GM12878 (cell line): ENCODE results near the gene IFNLR1. TPM values are rescaled to one million over a fixed set of nuclear protein-coding genes. Genes with fewer than 3 reads are reported as not detected.

Experiments used
- ATF7 ChIP-seq: fragments of 450-650 bp; IDR thresholded peaks from 2 replicates; pipeline ENCODE4 v1.6.1; 2016; ENCODE audit warnings: low read depth, mild to moderate bottlenecking
- BCL11A ChIP-seq: IDR thresholded peaks from 2 replicates; pipeline ENCODE4 v1.6.1; 2011; ENCODE audit warnings: low read depth, low read length
- BCLAF1 ChIP-seq: fragments of 450-650 bp; IDR thresholded peaks from 2 replicates; pipeline ENCODE4 v1.6.1; 2017; ENCODE audit warnings: antibody characterized with exemption, mild to moderate bottlenecking, moderate library complexity
- CTCF ChIP-seq, 3 experiments: IDR thresholded peaks in 2 of 3; conservative IDR thresholded peaks in 1 of 3; 2 replicates each; pipeline ENCODE4 v1.5.1; 2011; ENCODE audit warnings: low read depth in 3 of 3, low read length in 3 of 3, mild to moderate bottlenecking in 3 of 3, control low read depth in 2 of 3, moderate library complexity in 2 of 3, inconsistent platforms in 1 of 3, mixed read lengths in 1 of 3; ENCODE audit not compliant: control insufficient read depth in 2 of 3, insufficient read depth in 1 of 3; ENCODE audit errors: extremely low read depth in 1 of 3
- E4F1 ChIP-seq: fragments of 450-650 bp; IDR thresholded peaks from 2 replicates; pipeline ENCODE4 v1.6.1; 2018; ENCODE audit warnings: borderline replicate concordance, mild to moderate bottlenecking; ENCODE audit not compliant: partially characterized antibody
- IRF3 ChIP-seq: fragments of 450-650 bp; IDR thresholded peaks from 2 replicates; pipeline ENCODE4 v1.6.1; 2014; ENCODE audit warnings: mild to moderate bottlenecking
- MAX ChIP-seq: IDR thresholded peaks from 2 replicates; pipeline ENCODE4 v1.6.1; 2012; ENCODE audit warnings: low read depth, low read length, improper control_type of control experiment
- NBN ChIP-seq: fragments of 450-650 bp; IDR thresholded peaks from 2 replicates; pipeline ENCODE4 v1.6.1; 2016
- NKRF ChIP-seq: fragments of 450-650 bp; conservative IDR thresholded peaks from 2 replicates; pipeline ENCODE4 v1.6.1; 2017; ENCODE audit warnings: mild to moderate bottlenecking, moderate library complexity
- NR2F1 ChIP-seq: fragments of 450-650 bp; conservative IDR thresholded peaks from 2 replicates; pipeline ENCODE4 v1.6.1; 2017; ENCODE audit warnings: mild to moderate bottlenecking
- POLR2AphosphoS5 ChIP-seq: IDR thresholded peaks from 2 replicates; pipeline ENCODE4 v1.6.1; 2011; ENCODE audit warnings: mild to moderate bottlenecking, low read length, inconsistent platforms
- STAT3 ChIP-seq: IDR thresholded peaks from 2 replicates; pipeline ENCODE4 v1.6.1; 2011; ENCODE audit warnings: low read depth, low read length, improper control_type of control experiment
- SUPT20H ChIP-seq: IDR thresholded peaks from 2 replicates; pipeline ENCODE4 v1.6.1; 2011; ENCODE audit warnings: low read depth, mild to moderate bottlenecking, low read length, moderate library complexity, borderline replicate concordance; ENCODE audit not compliant: control insufficient read depth
- ZBTB11 ChIP-seq: fragments of 450-650 bp; formaldehyde crosslinking; IDR thresholded peaks from 2 replicates; pipeline ENCODE4 v1.5.0; 2022; ENCODE audit warnings: mild to moderate bottlenecking, missing genetic modification characterization
- polyA plus RNA-seq, 11 experiments: library from polyadenylated mRNA; depleted of rRNA in 4 of 11; unstranded in 6 of 11; stranded (reverse) in 5 of 11; fragments of >200 nt; fragmentation: Nextera tagmentation in 4 of 11; fragmentation: Illumina TruSeq in 1 of 11; extraction: Ambion mirVana in 4 of 11; extraction: Trizol in 1 of 11; gene quantifications; 1 replicate in 1 of 11; 2 replicates in 10 of 11; pipeline versions ENCODE4 v1.2.1 to v1.2.3, GENCODE V29; 2011 to 2016; ENCODE audit warnings: inconsistent platforms in 2 of 11, missing spikeins in 2 of 11, low read depth in 1 of 11
- total RNA-seq, 4 experiments: library from RNA; depleted of rRNA in 3 of 4; stranded (reverse); fragments of >200 nt in 3 of 4; fragmentation: Illumina TruSeq in 1 of 4; extraction: Trizol in 1 of 4; gene quantifications; 2 replicates each; pipeline versions ENCODE4 v1.2.1 to v1.2.3, GENCODE V29; 2013 to 2021

The IFNLR1 gene
- total and polyA plus RNA-seq, 10 of the 15 experiments (the other 5 are each of a cell fraction or from before 2014, with no cell fraction given) = 0.31 to 5.6 (median 3.9) TPM

GRCh38 chr1:24111996-24112779 is 74.9 kb downstream of the IFNLR1 start, which contains the start of gene MYOM3 (continued):
- TF ChIP-seq E4F1 (no peak), BCL11A (no peak), MAX (no peak), BCLAF1 (no peak), NBN (no peak), NR2F1 (no peak), CTCF (IDR thresholded peaks at IDR 0.05 in 2 of 3, conservative IDR thresholded peaks at IDR 0.05 in 1 of 3; ENCODE audit: control insufficient read depth in 2 of 3, extremely low read depth in 1 of 3, insufficient read depth in 1 of 3, low read depth in 3 of 3, low read length in 3 of 3) (peak; percentile 42 to 70 (median 52); a peak in 5 of 6 replicates), SUPT20H (no peak), IRF3 (no peak), ZBTB11 (CRISPR knock-in tag) (no peak), POLR2AphosphoS5 (no peak), STAT3 (no peak), ATF7 (no peak), NKRF (no peak)
